ENCODE measurements around the gene SLC22A2.

DNA sequence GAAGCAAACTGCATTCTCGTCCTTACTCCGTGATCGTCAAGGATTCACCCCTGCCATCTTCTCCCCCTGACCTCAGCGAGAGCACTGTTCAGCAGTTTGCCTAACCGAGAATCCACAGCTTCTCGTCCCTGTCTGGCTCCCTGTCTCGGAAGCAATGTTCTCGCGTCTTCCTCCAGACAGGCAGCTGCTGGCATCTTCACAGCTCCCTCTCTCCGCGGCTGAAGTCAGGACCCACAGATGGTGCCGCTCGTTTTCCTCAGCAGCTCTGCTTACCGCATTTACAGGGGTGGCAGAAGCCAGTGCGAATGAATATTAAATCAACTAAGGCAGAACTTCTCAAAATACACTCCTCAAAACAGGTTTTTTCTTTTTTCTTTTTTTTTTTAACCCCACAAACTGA lies 18.9 kb upstream of the SLC22A2 start:
- TF ChIP-seq CTCF (IDR thresholded peaks at IDR 0.05) (no peak), EZH2phosphoT487 (IDR thresholded peaks at IDR 0.05) (no peak), EZH2 (IDR thresholded peaks at IDR 0.05) (no peak)
